Measurements from ENCODE around the gene PNLIPRP2.

Gene PNLIPRP2

DNA sequence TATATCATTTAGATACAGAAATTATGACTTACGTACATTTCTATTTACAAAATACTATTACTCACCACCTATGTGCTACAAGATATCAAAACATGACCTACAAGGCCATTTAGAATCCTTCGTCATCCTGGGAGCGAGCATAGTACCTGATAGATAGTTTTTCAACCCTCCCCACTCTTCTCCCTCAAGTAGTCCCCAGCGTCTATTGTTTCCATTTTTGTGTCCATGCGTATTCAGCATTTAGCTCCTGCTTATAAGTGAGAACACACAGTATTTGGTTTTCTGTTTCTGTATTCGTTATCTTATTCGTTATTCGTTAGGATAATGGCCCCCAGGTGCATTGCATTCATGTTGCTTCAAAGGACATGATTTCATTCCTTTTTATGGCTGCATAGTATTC lies 28.1 kb downstream of the PNLIPRP2 start:
- Histone ChIP-seq H3K4me3 (replicated peaks; ENCODE audit: insufficient read depth, low read length) (no peak overlapping the region), H3K27ac (replicated peaks) (no peak overlapping the region), H3K27me3 (ENCODE audit: insufficient read depth, poor library complexity, severe bottlenecking) (no peaks in the 10 kb centered on the region)
- TF ChIP-seq POLR2AphosphoS5 (IDR thresholded peaks at IDR 0.05; ENCODE audit: low read depth) (no peak), GABPA (IDR thresholded peaks at IDR 0.05; ENCODE audit: low read depth) (no peak), CTCF (IDR thresholded peaks at IDR 0.05; ENCODE audit: insufficient read depth, low read length) (no peak), SPI1 (IDR thresholded peaks at IDR 0.05; ENCODE audit: borderline replicate concordance, low read depth) (no peak)
- TF ChIP-seq, protein P1, sequence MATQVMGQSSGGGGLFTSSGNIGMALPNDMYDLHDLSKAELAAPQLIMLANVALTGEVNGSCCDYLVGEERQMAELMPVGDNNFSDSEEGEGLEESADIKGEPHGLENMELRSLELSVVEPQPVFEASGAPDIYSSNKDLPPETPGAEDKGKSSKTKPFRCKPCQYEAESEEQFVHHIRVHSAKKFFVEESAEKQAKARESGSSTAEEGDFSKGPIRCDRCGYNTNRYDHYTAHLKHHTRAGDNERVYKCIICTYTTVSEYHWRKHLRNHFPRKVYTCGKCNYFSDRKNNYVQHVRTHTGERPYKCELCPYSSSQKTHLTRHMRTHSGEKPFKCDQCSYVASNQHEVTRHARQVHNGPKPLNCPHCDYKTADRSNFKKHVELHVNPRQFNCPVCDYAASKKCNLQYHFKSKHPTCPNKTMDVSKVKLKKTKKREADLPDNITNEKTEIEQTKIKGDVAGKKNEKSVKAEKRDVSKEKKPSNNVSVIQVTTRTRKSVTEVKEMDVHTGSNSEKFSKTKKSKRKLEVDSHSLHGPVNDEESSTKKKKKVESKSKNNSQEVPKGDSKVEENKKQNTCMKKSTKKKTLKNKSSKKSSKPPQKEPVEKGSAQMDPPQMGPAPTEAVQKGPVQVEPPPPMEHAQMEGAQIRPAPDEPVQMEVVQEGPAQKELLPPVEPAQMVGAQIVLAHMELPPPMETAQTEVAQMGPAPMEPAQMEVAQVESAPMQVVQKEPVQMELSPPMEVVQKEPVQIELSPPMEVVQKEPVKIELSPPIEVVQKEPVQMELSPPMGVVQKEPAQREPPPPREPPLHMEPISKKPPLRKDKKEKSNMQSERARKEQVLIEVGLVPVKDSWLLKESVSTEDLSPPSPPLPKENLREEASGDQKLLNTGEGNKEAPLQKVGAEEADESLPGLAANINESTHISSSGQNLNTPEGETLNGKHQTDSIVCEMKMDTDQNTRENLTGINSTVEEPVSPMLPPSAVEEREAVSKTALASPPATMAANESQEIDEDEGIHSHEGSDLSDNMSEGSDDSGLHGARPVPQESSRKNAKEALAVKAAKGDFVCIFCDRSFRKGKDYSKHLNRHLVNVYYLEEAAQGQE (IDR thresholded peaks at IDR 0.05; ENCODE audit: insufficient replicate concordance, low read depth), result no peak
- DNase-seq (ENCODE audit: low read depth in 1 of 2, low spot score in 1 of 2), result no peak

DNA sequence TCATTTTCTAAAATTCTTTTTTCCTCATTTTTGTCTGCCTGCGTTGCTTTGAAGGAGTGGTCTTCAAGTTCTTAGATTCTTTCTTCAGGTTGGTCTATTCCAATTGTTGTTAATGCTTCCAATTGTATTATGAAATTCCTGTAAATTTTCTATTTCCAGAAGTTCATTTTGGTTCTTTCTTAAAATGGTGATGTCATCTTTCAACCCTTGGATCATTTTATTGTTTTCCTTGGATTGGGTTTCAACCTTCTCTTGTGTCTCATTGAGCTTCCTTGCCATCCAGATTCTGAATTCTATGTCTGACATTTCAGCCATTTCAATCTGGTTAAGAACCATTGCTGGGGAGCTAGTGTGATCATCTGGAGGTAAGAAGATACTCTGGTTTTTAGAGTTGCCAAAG lies 33.1 kb downstream of the PNLIPRP2 start:
- no peak overlapping the region for H3K27ac ChIP-seq (replicated peaks)
- TF ChIP-seq POLR2AphosphoS5 (IDR thresholded peaks at IDR 0.05; ENCODE audit: low read depth), result no peak
- TF ChIP-seq, protein P1 (IDR thresholded peaks at IDR 0.05; ENCODE audit: insufficient replicate concordance, low read depth), result no peak
- TF ChIP-seq CTCF (IDR thresholded peaks at IDR 0.05; ENCODE audit: insufficient read depth, low read length), result no peak
- no peak for TF ChIP-seq GABPA (IDR thresholded peaks at IDR 0.05; ENCODE audit: low read depth)
- no peak for TF ChIP-seq SPI1 (IDR thresholded peaks at IDR 0.05; ENCODE audit: borderline replicate concordance, low read depth)

GRCh38 chr10:116654816-116655215 lies 34.1 kb downstream of the PNLIPRP2 start:
- Histone ChIP-seq H3K27ac (replicated peaks) (no peak overlapping the region), H3K27me3 (ENCODE audit: insufficient read depth, poor library complexity, severe bottlenecking) (no peaks in the 10 kb centered on the region), H3K4me3 (replicated peaks; ENCODE audit: insufficient read depth, low read length) (no peak overlapping the region)
- TF ChIP-seq POLR2AphosphoS5 (IDR thresholded peaks at IDR 0.05; ENCODE audit: low read depth), result no peak
- TF ChIP-seq GABPA (IDR thresholded peaks at IDR 0.05; ENCODE audit: low read depth), result no peak
- TF ChIP-seq, protein P1 (IDR thresholded peaks at IDR 0.05; ENCODE audit: insufficient replicate concordance, low read depth), result no peak
- no peak for TF ChIP-seq CTCF (IDR thresholded peaks at IDR 0.05; ENCODE audit: insufficient read depth, low read length)
- TF ChIP-seq SPI1 (IDR thresholded peaks at IDR 0.05; ENCODE audit: borderline replicate concordance, low read depth), result no peak
- DNase-seq (ENCODE audit: low read depth in 1 of 2, low spot score in 1 of 2), result no peak

More for the DNA sequence above, 33.1 kb downstream of the PNLIPRP2 start:
- Histone ChIP-seq H3K4me3 (replicated peaks; ENCODE audit: insufficient read depth, low read length) (no peak overlapping the region), H3K27me3 (ENCODE audit: insufficient read depth, poor library complexity, severe bottlenecking) (no peaks in the 10 kb centered on the region)
- DNase-seq (ENCODE audit: low read depth in 1 of 2, low spot score in 1 of 2), result no peak

Measured in HL-60 (cell line).